H1 (cell line): ENCODE data around the gene TRIM38. TPM values are rescaled to one million over a fixed set of nuclear protein-coding genes. Genes with fewer than 3 reads are reported as not detected.

Experiments used
- ASH2L ChIP-seq: fragments of 200-600, 300-600 bp; sonication (generic); IDR thresholded peaks from one replicate; pipeline ENCODE4 v1.7.1; 2017; ENCODE audit warnings: low read length
- ATF2 ChIP-seq: IDR thresholded peaks from 2 replicates; pipeline ENCODE4 v1.6.1; 2012; ENCODE audit warnings: low read length, inconsistent platforms
- CHD1 ChIP-seq: IDR thresholded peaks from 2 replicates; pipeline ENCODE4 v1.6.1; 2012; ENCODE audit warnings: low read depth, low read length, improper control_type of control experiment
- CHD2 ChIP-seq: IDR thresholded peaks from 2 replicates; pipeline ENCODE4 v1.6.1; 2012; ENCODE audit warnings: low read length, improper control_type of control experiment
- EP300 ChIP-seq, 2 experiments: IDR thresholded peaks; 1 replicate in 1 of 2; 2 replicates in 1 of 2; pipeline ENCODE4 v1.6.1; 2011 to 2012; ENCODE audit warnings: low read depth in 2 of 2, low read length in 2 of 2, mild to moderate bottlenecking in 2 of 2, borderline replicate concordance in 1 of 2, inconsistent platforms in 1 of 2, moderate library complexity in 1 of 2
- GABPA ChIP-seq: IDR thresholded peaks from 2 replicates; pipeline ENCODE4 v1.6.1; 2011; ENCODE audit warnings: mild to moderate bottlenecking, low read length, moderate library complexity, borderline replicate concordance; ENCODE audit not compliant: insufficient read depth
- JUN ChIP-seq: IDR thresholded peaks from 2 replicates; pipeline ENCODE4 v1.6.1; 2011; ENCODE audit warnings: low read depth, mild to moderate bottlenecking, improper control_type of control experiment, low read length
- JUND ChIP-seq: IDR thresholded peaks from 2 replicates; pipeline ENCODE4 v1.6.1; 2011; ENCODE audit warnings: mild to moderate bottlenecking, improper control_type of control experiment, low read length
- POLR2A ChIP-seq, 2 experiments: IDR thresholded peaks; 1 replicate in 1 of 2; 2 replicates in 1 of 2; pipeline ENCODE4 v1.6.1; 2011; ENCODE audit warnings: low read depth in 2 of 2, low read length in 2 of 2, mild to moderate bottlenecking in 2 of 2; ENCODE audit errors: control extremely low read depth in 1 of 2
- POLR2AphosphoS5 ChIP-seq: IDR thresholded peaks from 2 replicates; pipeline ENCODE4 v1.6.1; 2011; ENCODE audit warnings: low read depth, low read length
- RFX5 ChIP-seq: IDR thresholded peaks from 2 replicates; pipeline ENCODE4 v1.6.1; 2011; ENCODE audit warnings: low read depth, low read length, improper control_type of control experiment, borderline replicate concordance
- SP1 ChIP-seq: IDR thresholded peaks from 2 replicates; pipeline ENCODE4 v1.6.1; 2011; ENCODE audit warnings: low read depth, low read length
- SP4 ChIP-seq: IDR thresholded peaks from 2 replicates; pipeline ENCODE4 v1.6.1; 2012; ENCODE audit warnings: low read length, inconsistent platforms
- TAF7 ChIP-seq: optimal IDR thresholded peaks from 2 replicates; pipeline ENCODE3; 2011; ENCODE audit warnings: low read depth, mild to moderate bottlenecking, inconsistent platforms, low read length, moderate library complexity, borderline replicate concordance
- TBP ChIP-seq: IDR thresholded peaks from 2 replicates; pipeline ENCODE4 v1.6.1; 2011; ENCODE audit warnings: low read depth, low read length, improper control_type of control experiment
- polyA plus RNA-seq, 7 experiments: library from polyadenylated mRNA; depleted of rRNA in 3 of 7; stranded (reverse) in 5 of 7; unstranded in 2 of 7; fragments of >200 nt in 5 of 7; fragments of 200-250 nt in 2 of 7; gene quantifications; 1 replicate in 5 of 7; 2 replicates in 1 of 7; 4 replicates in 1 of 7; pipeline versions ENCODE4 v1.2.1 to v1.2.3, GENCODE V29; 2011 to 2013; ENCODE audit warnings: missing spikeins in 2 of 7, mixed read lengths in 2 of 7
- total RNA-seq: library from RNA; stranded (reverse); fragmentation: NEBNext Ultra II Directional; extraction: Animal tissue kit (Norgen Biotek cat#: 25700); gene quantifications from 2 replicates; pipeline ENCODE4 v1.2.1, GENCODE V29; 2021
- TF ChIP-seq, protein P1 (sequence below): IDR thresholded peaks from 2 replicates; pipeline ENCODE4 v1.6.1; 2012; ENCODE audit warnings: inconsistent platforms

TRIM38 gene
- total and polyA plus RNA-seq, 2 of the 8 experiments (the other 6 are each of a cell fraction or from before 2014, with no cell fraction given) = 0.43 to 0.56 TPM

- TF ChIP-seq GABPA (no peak), SP4 (peak; percentile 55; the same call in 1 of the 2 replicates), RFX5 (no peak), CHD2 (peak; percentile 16), JUND (0 out of 2 replicates have a peak, but pooled peaks have one; percentile 2), POLR2AphosphoS5 (peak; percentile 96), POLR2A (IDR thresholded peaks at IDR 0.05; ENCODE audit: control extremely low read depth in 1 of 2, low read depth in 2 of 2, low read length in 2 of 2) (peak; percentile 92 to 95), EP300 (IDR thresholded peaks at IDR 0.05; ENCODE audit: borderline replicate concordance in 1 of 2, low read depth in 2 of 2, low read length in 2 of 2) (no peak), TAF7 (peak; percentile 93), ASH2L (peak; percentile 23), TBP (peak; percentile 97), JUN (no peak), CHD1 (peak; percentile 77), ATF2 (no peak; the same call in 1 of the 2 replicates), SP1 (peak; percentile 98)
- TF ChIP-seq, protein P1, sequence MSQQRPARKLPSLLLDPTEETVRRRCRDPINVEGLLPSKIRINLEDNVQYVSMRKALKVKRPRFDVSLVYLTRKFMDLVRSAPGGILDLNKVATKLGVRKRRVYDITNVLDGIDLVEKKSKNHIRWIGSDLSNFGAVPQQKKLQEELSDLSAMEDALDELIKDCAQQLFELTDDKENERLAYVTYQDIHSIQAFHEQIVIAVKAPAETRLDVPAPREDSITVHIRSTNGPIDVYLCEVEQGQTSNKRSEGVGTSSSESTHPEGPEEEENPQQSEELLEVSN = 0 out of 2 replicates have a peak, but pooled peaks have one; percentile 18
Measured at GRCh38 chr6:26033085-26033940, 70.7 kb downstream of the TRIM38 start (continued).
